GM18909 (cell line): Measurements from ENCODE around the gene ZNF133.

ENCODE experiments used
- ATAC-seq: cut with Tn5 transposase; IDR thresholded peaks from one replicate; pipeline ENCODE4 v1.9.1; 2021; ENCODE audit warnings: mild to moderate bottlenecking; ENCODE audit not compliant: unreplicated experiment, poor library complexity

Gene ZNF133

GRCh38 chr20:18359854-18360253, 71.5 kb downstream of the ZNF133 start:
- ATAC-seq, result no peak

- ATAC-seq, result no peak
These were observed 72.3 kb downstream of the ZNF133 start for GRCh38 chr20:18360635-18361034.

GRCh38 chr20:18361678-18362077, 73.4 kb downstream of the ZNF133 start:
- ATAC-seq, result no peak

DNA sequence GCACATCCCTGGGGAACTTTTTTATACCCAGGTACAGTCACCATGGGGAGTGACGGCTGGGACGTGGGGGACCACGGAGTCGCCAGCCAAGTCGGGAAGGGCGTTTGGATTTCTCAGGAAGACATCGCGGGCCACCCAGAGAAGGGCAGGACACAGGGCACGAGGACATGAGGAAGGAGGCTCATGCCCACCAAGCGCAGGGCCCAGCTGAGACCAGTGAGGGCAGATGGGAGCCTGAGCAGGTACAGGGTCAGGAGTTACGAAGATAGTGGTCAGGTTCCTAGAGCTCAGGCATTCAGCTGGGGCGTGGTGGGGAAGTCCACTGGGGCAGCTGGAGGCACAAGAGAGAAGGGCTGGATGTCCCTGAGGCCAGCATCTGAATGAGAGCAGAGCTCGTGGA, 74.6 kb downstream of the ZNF133 start:
- ATAC-seq, result no peak

DNA sequence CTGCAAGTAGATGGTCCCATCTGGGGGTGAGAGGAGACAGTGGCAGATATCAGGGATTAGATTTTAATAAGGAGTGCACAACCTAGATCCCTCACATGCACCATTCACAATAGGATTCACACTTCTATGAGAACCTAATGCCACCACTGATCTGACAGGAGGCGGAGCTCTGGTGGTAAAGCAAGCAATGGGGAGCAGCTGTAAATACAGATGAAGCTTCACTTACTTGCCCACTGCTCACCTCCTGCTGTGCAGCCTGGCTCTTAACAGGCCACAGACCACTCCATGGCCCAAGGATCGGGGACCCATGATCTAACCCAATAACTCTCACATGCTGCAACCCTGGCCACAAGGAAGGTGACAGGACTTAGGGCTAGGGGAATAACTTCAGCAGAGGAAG, 75.4 kb downstream of the ZNF133 start:
- no peak for ATAC-seq

- no peak for ATAC-seq
These were observed 76.4 kb downstream of the ZNF133 start for GRCh38 chr20:18364768-18365167.
